ENCODE data around the gene MRPL19.

Gene MRPL19

GRCh38 chr2:75616406-75616805 is 30.2 kb upstream of the MRPL19 start:
- no peak for DNase-seq (ENCODE audit: low read depth, low spot score)

GRCh38 chr2:75616933-75617332 is 29.6 kb upstream of the MRPL19 start:
- no peak for DNase-seq (ENCODE audit: low read depth, low spot score)

- no peak for DNase-seq (ENCODE audit: low read depth, low spot score)
Observed at GRCh38 chr2:75619956-75620740, 26.4 kb upstream of the MRPL19 start.

- no peak for DNase-seq (ENCODE audit: low read depth, low spot score)
Observed at GRCh38 chr2:75621228-75621627, 25.4 kb upstream of the MRPL19 start.

GRCh38 chr2:75622500-75622899 is 24.1 kb upstream of the MRPL19 start:
- DNase-seq (ENCODE audit: low read depth, low spot score), result no peak

GRCh38 chr2:75622929-75623328 is 23.7 kb upstream of the MRPL19 start:
- no peak for DNase-seq (ENCODE audit: low read depth, low spot score)

GRCh38 chr2:75627902-75628504 is 18.6 kb upstream of the MRPL19 start:
- DNase-seq (ENCODE audit: low read depth, low spot score), result no peak

GRCh38 chr2:75632091-75632701 is 14.4 kb upstream of the MRPL19 start:
- DNase-seq (ENCODE audit: low read depth, low spot score), result no peak

- no peak for DNase-seq (ENCODE audit: low read depth, low spot score)
Observed at GRCh38 chr2:75632813-75633212, 13.8 kb upstream of the MRPL19 start.

GRCh38 chr2:75633620-75634019 is 13.0 kb upstream of the MRPL19 start:
- DNase-seq (ENCODE audit: low read depth, low spot score), result no peak

- no peak for DNase-seq (ENCODE audit: low read depth, low spot score)
Observed at GRCh38 chr2:75634945-75635344, 11.6 kb upstream of the MRPL19 start.

GRCh38 chr2:75637568-75637967 is 9.0 kb upstream of the MRPL19 start:
- no peak for DNase-seq (ENCODE audit: low read depth, low spot score)

- DNase-seq (ENCODE audit: low read depth, low spot score), result no peak
Observed at GRCh38 chr2:75640621-75641121, 5.9 kb upstream of the MRPL19 start.

- no peak for DNase-seq (ENCODE audit: low read depth, low spot score)
Observed at GRCh38 chr2:75641587-75641986, 5.0 kb upstream of the MRPL19 start.

- DNase-seq (ENCODE audit: low read depth, low spot score), result no peak
Observed at GRCh38 chr2:75643980-75644379, 2.6 kb upstream of the MRPL19 start.

GRCh38 chr2:75645643-75646042 is 940 bp upstream of the MRPL19 start:
- DNase-seq (ENCODE audit: low read depth, low spot score), result no peak

- no peak for DNase-seq (ENCODE audit: low read depth, low spot score)
Observed at GRCh38 chr2:75646090-75646582, 447 bp upstream of the MRPL19 start.

GRCh38 chr2:75647771-75648170 is 1.2 kb downstream of the MRPL19 start:
- no peak for DNase-seq (ENCODE audit: low read depth, low spot score)

GRCh38 chr2:75654012-75654411 is 7.4 kb downstream of the MRPL19 start:
- DNase-seq (ENCODE audit: low read depth, low spot score), result no peak

GRCh38 chr2:75655861-75656260 is 9.3 kb downstream of the MRPL19 start:
- DNase-seq (ENCODE audit: low read depth, low spot score), result no peak

- DNase-seq (ENCODE audit: low read depth, low spot score), result no peak
Observed at GRCh38 chr2:75656563-75656962, 10.0 kb downstream of the MRPL19 start.

GRCh38 chr2:75657798-75658197 is 11.2 kb downstream of the MRPL19 start:
- no peak for DNase-seq (ENCODE audit: low read depth, low spot score)

GRCh38 chr2:75666911-75667310 is 20.3 kb downstream of the MRPL19 start:
- DNase-seq (ENCODE audit: low read depth, low spot score), result no peak

Data from brain pericyte (primary cell).